Measurements from ENCODE around the gene SUPT6H.

DNA sequence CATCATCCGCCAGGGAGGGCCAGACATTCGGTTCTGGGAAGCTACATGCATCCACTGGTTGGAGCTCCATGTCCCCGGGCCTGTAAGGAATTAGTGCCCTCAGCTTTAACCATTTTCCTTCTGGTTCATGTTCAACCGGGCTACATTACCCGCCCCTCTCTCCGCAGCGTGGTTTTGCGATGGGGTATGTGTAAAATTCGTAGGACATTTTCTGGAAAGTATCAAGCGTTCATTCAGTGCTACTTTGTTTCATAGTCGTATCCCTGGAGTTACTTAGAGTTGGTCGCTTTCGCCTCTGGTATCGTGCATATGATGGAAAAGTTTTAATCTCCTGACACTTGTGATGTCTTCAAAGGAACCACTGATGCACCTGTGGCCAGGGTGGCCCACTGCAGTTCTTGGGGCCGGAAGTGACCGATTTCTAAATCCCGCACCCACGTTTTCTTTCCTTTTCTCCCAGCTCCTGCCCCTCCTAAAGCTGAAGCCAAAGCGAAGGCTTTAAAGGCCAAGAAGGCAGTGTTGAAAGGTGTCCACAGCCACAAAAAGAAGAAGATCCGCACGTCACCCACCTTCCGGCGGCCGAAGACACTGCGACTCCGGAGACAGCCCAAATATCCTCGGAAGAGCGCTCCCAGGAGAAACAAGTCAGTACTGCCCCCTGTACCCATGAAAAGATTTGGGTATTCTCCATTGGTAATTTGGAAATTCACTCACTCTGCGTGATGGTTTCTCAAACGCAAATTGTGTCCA, 58.4 kb downstream of the SUPT6H start:
- TF ChIP-seq, protein P1, sequence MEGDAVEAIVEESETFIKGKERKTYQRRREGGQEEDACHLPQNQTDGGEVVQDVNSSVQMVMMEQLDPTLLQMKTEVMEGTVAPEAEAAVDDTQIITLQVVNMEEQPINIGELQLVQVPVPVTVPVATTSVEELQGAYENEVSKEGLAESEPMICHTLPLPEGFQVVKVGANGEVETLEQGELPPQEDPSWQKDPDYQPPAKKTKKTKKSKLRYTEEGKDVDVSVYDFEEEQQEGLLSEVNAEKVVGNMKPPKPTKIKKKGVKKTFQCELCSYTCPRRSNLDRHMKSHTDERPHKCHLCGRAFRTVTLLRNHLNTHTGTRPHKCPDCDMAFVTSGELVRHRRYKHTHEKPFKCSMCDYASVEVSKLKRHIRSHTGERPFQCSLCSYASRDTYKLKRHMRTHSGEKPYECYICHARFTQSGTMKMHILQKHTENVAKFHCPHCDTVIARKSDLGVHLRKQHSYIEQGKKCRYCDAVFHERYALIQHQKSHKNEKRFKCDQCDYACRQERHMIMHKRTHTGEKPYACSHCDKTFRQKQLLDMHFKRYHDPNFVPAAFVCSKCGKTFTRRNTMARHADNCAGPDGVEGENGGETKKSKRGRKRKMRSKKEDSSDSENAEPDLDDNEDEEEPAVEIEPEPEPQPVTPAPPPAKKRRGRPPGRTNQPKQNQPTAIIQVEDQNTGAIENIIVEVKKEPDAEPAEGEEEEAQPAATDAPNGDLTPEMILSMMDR (IDR thresholded peaks at IDR 0.05): peak; percentile 41
- TF ChIP-seq EZH2 (IDR thresholded peaks at IDR 0.05): no peak

Measured in neural progenitor cell (in vitro differentiated cells).